Astrocyte (in vitro differentiated cells and primary cell): ENCODE data around the gene UBAP1. TPM values are rescaled to one million over a fixed set of nuclear protein-coding genes. Genes with fewer than 3 reads are reported as not detected.
A peak's percentile ranks its signal among the peaks of the same experiment; 100 is the strongest.

ENCODE experiments used
- DNase-seq: peaks from one replicate; pipeline ENCODE4 v3.0.0-alpha.2; 2010; ENCODE audit warnings: low read depth
- FAIRE-seq: peaks from 2 replicates; lab custom pipeline; 2011; peaks lifted over from hg19 to GRCh38; lab: Jason Lieb, UNC
- H2AFZ ChIP-seq: 2 replicates; pipeline ENCODE4 v1.6.0; 2012; ENCODE audit warnings: low read depth, low read length, inconsistent platforms
- H3K27ac ChIP-seq: 2 replicates; pipeline ENCODE4 v1.5.1; 2011; ENCODE audit warnings: low read depth, low read length, inconsistent platforms
- H3K27me3 ChIP-seq: 2 replicates; pipeline ENCODE4 v1.6.0; 2011; ENCODE audit warnings: low read length, inconsistent platforms; ENCODE audit not compliant: insufficient read depth
- H3K36me3 ChIP-seq: 2 replicates; pipeline ENCODE4 v1.5.1; 2011; ENCODE audit warnings: low read length, inconsistent platforms; ENCODE audit not compliant: insufficient read depth
- H3K4me1 ChIP-seq: 2 replicates; pipeline ENCODE4 v1.5.1; 2011; ENCODE audit warnings: low read length, inconsistent platforms; ENCODE audit not compliant: insufficient read depth
- H3K4me2 ChIP-seq: 2 replicates; pipeline ENCODE4 v1.6.0; 2012; ENCODE audit warnings: low read length, inconsistent platforms
- H3K4me3 ChIP-seq: 2 replicates; pipeline ENCODE4 v1.5.1; 2011; ENCODE audit warnings: low read depth, mild to moderate bottlenecking, low read length, inconsistent platforms; ENCODE audit not compliant: insufficient read depth
- H3K79me2 ChIP-seq: 2 replicates; pipeline ENCODE4 v1.6.0; 2012; ENCODE audit warnings: mild to moderate bottlenecking, low read length, inconsistent platforms; ENCODE audit not compliant: insufficient read depth
- H3K9ac ChIP-seq: 2 replicates; pipeline ENCODE4 v1.6.0; 2012; ENCODE audit warnings: mild to moderate bottlenecking, low read length, inconsistent platforms
- H3K9me3 ChIP-seq: 2 replicates; pipeline ENCODE4 v1.5.1; 2012; ENCODE audit warnings: low read depth, mild to moderate bottlenecking, low read length, inconsistent platforms; ENCODE audit not compliant: insufficient read depth
- H4K20me1 ChIP-seq: 2 replicates; pipeline ENCODE4 v1.6.0; 2012; ENCODE audit warnings: low read length, inconsistent platforms; ENCODE audit not compliant: insufficient read depth
- H3K27ac Mint-ChIP-seq: one replicate; pipeline ENCODE4 v1.8.0; 2021; ENCODE audit warnings: mild to moderate bottlenecking, mixed read lengths; ENCODE audit not compliant: unreplicated experiment
- H3K27me3 Mint-ChIP-seq: one replicate; pipeline ENCODE4 v1.8.0; 2021; ENCODE audit warnings: low read depth, mixed read lengths; ENCODE audit not compliant: unreplicated experiment
- H3K36me3 Mint-ChIP-seq: one replicate; pipeline ENCODE4 v1.8.0; 2021; ENCODE audit warnings: low read depth, mixed read lengths; ENCODE audit not compliant: unreplicated experiment
- H3K4me1 Mint-ChIP-seq: one replicate; pipeline ENCODE4 v1.8.0; 2021; ENCODE audit warnings: low read depth, mixed read lengths; ENCODE audit not compliant: unreplicated experiment
- H3K4me3 Mint-ChIP-seq: one replicate; pipeline ENCODE4 v1.8.0; 2021; ENCODE audit warnings: mild to moderate bottlenecking, moderate library complexity, mixed read lengths; ENCODE audit not compliant: unreplicated experiment
- H3K9me3 Mint-ChIP-seq: one replicate; pipeline ENCODE4 v1.8.0; 2021; ENCODE audit warnings: mild to moderate bottlenecking, mixed read lengths; ENCODE audit not compliant: unreplicated experiment
- EZH2 ChIP-seq: IDR thresholded peaks from 2 replicates; pipeline ENCODE4 v1.6.1; 2012; ENCODE audit warnings: mild to moderate bottlenecking, low read length, inconsistent platforms; ENCODE audit not compliant: insufficient read depth
- total RNA-seq: library from RNA; stranded (reverse); gene quantifications from 2 replicates; pipeline ENCODE4 v1.2.1, GENCODE V29; 2021
- TF ChIP-seq, protein P1 (sequence below): IDR thresholded peaks from 2 replicates; pipeline ENCODE4 v1.5.1; 2011; ENCODE audit warnings: low read depth, mild to moderate bottlenecking, inconsistent platforms, low read length, moderate library complexity; ENCODE audit not compliant: insufficient read depth

The UBAP1 gene
- total RNA-seq, 1 donor from 2014 or later: 52.0 TPM

DNA sequence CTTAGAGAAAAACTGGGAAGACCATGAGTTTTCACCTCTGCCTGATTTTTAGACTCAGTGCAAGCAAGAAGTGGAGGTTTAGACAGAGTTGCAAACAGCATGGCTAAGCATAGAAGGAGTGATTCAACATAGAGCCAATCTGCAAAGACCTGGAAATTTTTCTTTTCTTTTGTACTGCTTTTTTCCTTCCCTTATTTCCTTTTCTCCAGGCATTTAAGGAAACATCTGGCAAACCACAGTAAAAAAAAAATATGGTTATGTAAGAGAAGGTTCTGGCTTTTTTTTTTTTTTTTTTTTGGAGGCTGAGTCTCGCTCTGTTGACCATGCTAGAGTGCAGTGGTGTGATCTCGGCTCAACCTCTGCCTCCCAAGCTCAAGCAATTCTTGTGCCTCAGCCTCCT is 35.7 kb upstream of the UBAP1 start:
- Histone ChIP-seq H4K20me1 (no peaks in the 10 kb centered on the region), H3K4me1 (no peaks in the 10 kb centered on the region), H3K36me3 (no peaks in the 10 kb centered on the region), H3K4me3 (no peak overlapping the region), H3K9me3 (no peaks in the 10 kb centered on the region), H3K27ac (no peak overlapping the region), H2AFZ (no peak overlapping the region), H3K4me2 (no peak overlapping the region), H3K9ac (no peak overlapping the region), H3K27me3 (no peaks in the 10 kb centered on the region), H3K79me2 (no peaks in the 10 kb centered on the region)
- Mint-ChIP-seq H3K4me3 (no peak overlapping the region), H3K4me1 (no peaks in the 10 kb centered on the region), H3K36me3 (no peaks in the 10 kb centered on the region), H3K27me3 (no peaks in the 10 kb centered on the region), H3K27ac (no peak overlapping the region), H3K9me3 (no peaks in the 10 kb centered on the region)
- DNase-seq (no peak), FAIRE-seq (no peak)
- no peak for TF ChIP-seq EZH2
- TF ChIP-seq, protein P1, sequence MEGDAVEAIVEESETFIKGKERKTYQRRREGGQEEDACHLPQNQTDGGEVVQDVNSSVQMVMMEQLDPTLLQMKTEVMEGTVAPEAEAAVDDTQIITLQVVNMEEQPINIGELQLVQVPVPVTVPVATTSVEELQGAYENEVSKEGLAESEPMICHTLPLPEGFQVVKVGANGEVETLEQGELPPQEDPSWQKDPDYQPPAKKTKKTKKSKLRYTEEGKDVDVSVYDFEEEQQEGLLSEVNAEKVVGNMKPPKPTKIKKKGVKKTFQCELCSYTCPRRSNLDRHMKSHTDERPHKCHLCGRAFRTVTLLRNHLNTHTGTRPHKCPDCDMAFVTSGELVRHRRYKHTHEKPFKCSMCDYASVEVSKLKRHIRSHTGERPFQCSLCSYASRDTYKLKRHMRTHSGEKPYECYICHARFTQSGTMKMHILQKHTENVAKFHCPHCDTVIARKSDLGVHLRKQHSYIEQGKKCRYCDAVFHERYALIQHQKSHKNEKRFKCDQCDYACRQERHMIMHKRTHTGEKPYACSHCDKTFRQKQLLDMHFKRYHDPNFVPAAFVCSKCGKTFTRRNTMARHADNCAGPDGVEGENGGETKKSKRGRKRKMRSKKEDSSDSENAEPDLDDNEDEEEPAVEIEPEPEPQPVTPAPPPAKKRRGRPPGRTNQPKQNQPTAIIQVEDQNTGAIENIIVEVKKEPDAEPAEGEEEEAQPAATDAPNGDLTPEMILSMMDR: no peak

DNA sequence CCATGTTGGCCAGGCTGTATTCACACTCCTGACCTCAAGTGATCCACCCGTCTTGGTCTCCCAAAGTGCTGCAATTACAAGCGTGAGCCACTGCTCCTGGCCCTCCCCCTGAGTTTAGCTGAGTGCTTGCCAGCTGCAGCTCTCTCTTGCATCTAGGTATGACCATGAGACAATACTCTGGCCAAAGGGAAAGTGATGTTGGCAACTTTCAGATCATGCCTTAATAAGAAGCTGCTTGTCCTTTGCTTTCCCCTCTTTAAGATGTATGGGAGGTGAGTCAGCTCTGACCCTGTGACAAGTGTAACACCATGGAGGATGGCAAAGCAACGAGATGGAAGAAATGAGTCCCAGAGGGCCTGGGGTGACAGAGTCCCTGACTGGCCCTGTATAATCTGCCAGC is 33.7 kb upstream of the UBAP1 start:
- H3K4me2 ChIP-seq: no peak overlapping the region
- TF ChIP-seq, protein P1: no peak
- no peak for TF ChIP-seq EZH2
- H3K27me3 ChIP-seq: no peaks in the 10 kb centered on the region
- Mint-ChIP-seq H3K27me3 (no peaks in the 10 kb centered on the region), H3K4me3 (no peak overlapping the region), H3K4me1 (no peaks in the 10 kb centered on the region), H3K9me3 (no peaks in the 10 kb centered on the region), H3K27ac (no peak overlapping the region), H3K36me3 (no peaks in the 10 kb centered on the region)
- no peaks in the 10 kb centered on the region for H3K9me3 ChIP-seq
- no peak overlapping the region for H2AFZ ChIP-seq
- H3K36me3 ChIP-seq: no peaks in the 10 kb centered on the region
- H3K4me1 ChIP-seq: peaks cover 2% of the 10 kb centered on the region
- H4K20me1 ChIP-seq: no peaks in the 10 kb centered on the region
- H3K27ac ChIP-seq: no peak overlapping the region
- FAIRE-seq: no peak
- DNase-seq: peak; percentile 52
- no peak overlapping the region for H3K9ac ChIP-seq
- no peaks in the 10 kb centered on the region for H3K79me2 ChIP-seq
- no peak overlapping the region for H3K4me3 ChIP-seq

DNA sequence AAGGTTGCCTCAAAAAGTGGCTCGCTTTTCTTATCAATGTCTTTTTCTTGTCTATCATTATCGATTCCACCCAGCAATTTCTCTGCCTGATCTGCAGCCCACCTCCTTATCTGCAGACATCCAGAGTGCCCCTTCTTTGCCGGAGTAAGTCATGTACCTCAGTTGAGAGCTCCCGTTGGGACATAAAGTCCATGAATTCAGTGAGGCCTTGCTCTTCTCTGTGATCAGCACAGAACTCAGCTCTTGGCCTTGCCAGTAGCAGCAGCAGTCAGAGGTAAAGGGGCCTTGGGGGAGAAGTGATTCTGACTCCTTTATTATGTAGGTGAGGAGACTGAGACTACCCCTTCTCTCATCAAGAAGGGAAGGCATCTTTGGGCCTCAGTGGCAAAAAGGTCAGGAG is 27.4 kb upstream of the UBAP1 start:
- Histone ChIP-seq H3K27ac (no peak overlapping the region), H3K4me1 (peaks cover 6% of the 10 kb centered on the region), H3K4me3 (no peak overlapping the region), H3K9ac (no peak overlapping the region), H3K27me3 (no peaks in the 10 kb centered on the region), H3K36me3 (no peaks in the 10 kb centered on the region), H3K9me3 (no peaks in the 10 kb centered on the region), H3K4me2 (no peak overlapping the region), H2AFZ (no peak overlapping the region), H4K20me1 (no peaks in the 10 kb centered on the region), H3K79me2 (no peaks in the 10 kb centered on the region)
- no peak for TF ChIP-seq EZH2
- TF ChIP-seq, protein P1: no peak
- DNase-seq (no peak), FAIRE-seq (no peak)
- Mint-ChIP-seq H3K27me3 (peaks cover 5% of the 10 kb centered on the region), H3K9me3 (no peaks in the 10 kb centered on the region), H3K27ac (no peak overlapping the region), H3K36me3 (no peaks in the 10 kb centered on the region), H3K4me1 (no peaks in the 10 kb centered on the region), H3K4me3 (no peak overlapping the region)
